GM04503 (cell line): ENCODE results near the gene ZNF213.
"Not testable (repeated sequence)": the region's sequence is repeated elsewhere in the genome, so short reads cannot be mapped to it uniquely, and the experiment has no call there.

Experiments used
- DNase-seq: peaks from one replicate; pipeline ENCODE4 v3.0.0-alpha.2; 2012; ENCODE audit warnings: low read depth

Gene ZNF213

GRCh38 chr16:3170440-3171180 lies 35.8 kb downstream of the ZNF213 start:
- no peak for DNase-seq

- DNase-seq = no peak
Observed at GRCh38 chr16:3171181-3171854, 36.5 kb downstream of the ZNF213 start.

GRCh38 chr16:3171855-3172593 lies 37.2 kb downstream of the ZNF213 start:
- no peak for DNase-seq

GRCh38 chr16:3173892-3174617 lies 39.2 kb downstream of the ZNF213 start:
- no peak for DNase-seq

- no peak for DNase-seq
Observed at GRCh38 chr16:3174618-3175148, 39.9 kb downstream of the ZNF213 start.

- DNase-seq = no peak
Observed at GRCh38 chr16:3175157-3176093, 40.6 kb downstream of the ZNF213 start.

- DNase-seq = no peak
Observed at GRCh38 chr16:3179651-3180050, 44.8 kb downstream of the ZNF213 start.

- DNase-seq = no peak
Observed at GRCh38 chr16:3180445-3180878, 45.6 kb downstream of the ZNF213 start.

- DNase-seq = not testable (repeated sequence)
Observed at GRCh38 chr16:3182293-3182607, 47.4 kb downstream of the ZNF213 start.

- DNase-seq = no peak
Observed at GRCh38 chr16:3182608-3183444, 48.0 kb downstream of the ZNF213 start.

- no peak for DNase-seq
Observed at GRCh38 chr16:3183445-3184139, 48.8 kb downstream of the ZNF213 start.

- no peak for DNase-seq
Observed at GRCh38 chr16:3186946-3187690, 52.3 kb downstream of the ZNF213 start.

GRCh38 chr16:3187798-3188674 lies 53.2 kb downstream of the ZNF213 start, which contains the start of gene OR1F1:
Gene OR1F1 (plus strand): TSS chr16:3188204.
- DNase-seq = no peak

GRCh38 chr16:3188675-3188924 lies 53.8 kb downstream of the ZNF213 start:
- DNase-seq = no peak

- DNase-seq = no peak
Observed at GRCh38 chr16:3188925-3189825, 54.3 kb downstream of the ZNF213 start.

GRCh38 chr16:3189869-3190268 lies 55.0 kb downstream of the ZNF213 start:
- DNase-seq = no peak

GRCh38 chr16:3190949-3191353 lies 56.1 kb downstream of the ZNF213 start:
- DNase-seq = no peak
